ENCODE data around the gene MED31.

Gene MED31

GRCh38 chr17:6651354-6651918, at the start of gene MED31, which contains the start of gene C17orf100:
TSS of gene MED31 (minus strand) at chr17:6651605. CDS start at chr17:6651528, 77 bp downstream.
TSS of gene C17orf100 (plus strand) at chr17:6651762. CDS start at chr17:6651914, 152 bp downstream.
- peak within 1 kb of the TSS; percentile 74 for H3K27ac ChIP-seq
- no peak for TF ChIP-seq ZFX (IDR thresholded peaks at IDR 0.05)
- TF ChIP-seq, protein P1, sequence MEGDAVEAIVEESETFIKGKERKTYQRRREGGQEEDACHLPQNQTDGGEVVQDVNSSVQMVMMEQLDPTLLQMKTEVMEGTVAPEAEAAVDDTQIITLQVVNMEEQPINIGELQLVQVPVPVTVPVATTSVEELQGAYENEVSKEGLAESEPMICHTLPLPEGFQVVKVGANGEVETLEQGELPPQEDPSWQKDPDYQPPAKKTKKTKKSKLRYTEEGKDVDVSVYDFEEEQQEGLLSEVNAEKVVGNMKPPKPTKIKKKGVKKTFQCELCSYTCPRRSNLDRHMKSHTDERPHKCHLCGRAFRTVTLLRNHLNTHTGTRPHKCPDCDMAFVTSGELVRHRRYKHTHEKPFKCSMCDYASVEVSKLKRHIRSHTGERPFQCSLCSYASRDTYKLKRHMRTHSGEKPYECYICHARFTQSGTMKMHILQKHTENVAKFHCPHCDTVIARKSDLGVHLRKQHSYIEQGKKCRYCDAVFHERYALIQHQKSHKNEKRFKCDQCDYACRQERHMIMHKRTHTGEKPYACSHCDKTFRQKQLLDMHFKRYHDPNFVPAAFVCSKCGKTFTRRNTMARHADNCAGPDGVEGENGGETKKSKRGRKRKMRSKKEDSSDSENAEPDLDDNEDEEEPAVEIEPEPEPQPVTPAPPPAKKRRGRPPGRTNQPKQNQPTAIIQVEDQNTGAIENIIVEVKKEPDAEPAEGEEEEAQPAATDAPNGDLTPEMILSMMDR (conservative IDR thresholded peaks at IDR 0.05), result no peak

GRCh38 chr17:6700948-6701307, 49.5 kb upstream of the MED31 start:
- H3K27ac ChIP-seq, result no peak overlapping the region
- TF ChIP-seq, protein P1 (conservative IDR thresholded peaks at IDR 0.05), result no peak
- no peak for TF ChIP-seq ZFX (IDR thresholded peaks at IDR 0.05)

GRCh38 chr17:6699997-6700947, 48.9 kb upstream of the MED31 start:
- no peak for TF ChIP-seq ZFX (IDR thresholded peaks at IDR 0.05)
- TF ChIP-seq, protein P1 (conservative IDR thresholded peaks at IDR 0.05), result no peak
- H3K27ac ChIP-seq, result no peak overlapping the region; the same call in 1 of the 2 replicates

- TF ChIP-seq ZFX (IDR thresholded peaks at IDR 0.05), result no peak
- TF ChIP-seq, protein P1 (conservative IDR thresholded peaks at IDR 0.05), result no peak
- no peak overlapping the region for H3K27ac ChIP-seq
These were observed 46.6 kb upstream of the MED31 start for GRCh38 chr17:6698004-6698403.

DNA sequence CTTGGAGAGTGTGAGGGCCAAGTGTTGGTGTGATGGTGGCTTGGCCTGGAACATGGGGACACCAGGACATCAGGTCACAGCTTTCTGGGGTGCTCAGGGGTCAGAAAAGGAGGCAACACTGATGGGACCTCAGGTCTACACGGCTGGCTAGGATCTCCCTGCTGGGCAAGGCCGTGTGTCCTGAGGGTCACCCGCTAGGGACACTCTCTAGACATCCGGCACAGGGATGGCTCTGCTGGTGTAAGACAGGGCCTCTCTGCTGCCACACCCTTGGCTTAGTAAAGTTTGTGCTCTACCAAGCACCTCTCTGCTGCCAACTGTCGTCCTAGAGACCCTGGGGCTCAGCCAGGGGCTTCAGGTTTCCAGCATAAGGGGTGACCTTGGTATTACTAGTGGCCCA, 45.5 kb upstream of the MED31 start:
- H3K27ac ChIP-seq, result no peak overlapping the region
- no peak for TF ChIP-seq ZFX (IDR thresholded peaks at IDR 0.05)
- TF ChIP-seq, protein P1 (conservative IDR thresholded peaks at IDR 0.05), result no peak

DNA sequence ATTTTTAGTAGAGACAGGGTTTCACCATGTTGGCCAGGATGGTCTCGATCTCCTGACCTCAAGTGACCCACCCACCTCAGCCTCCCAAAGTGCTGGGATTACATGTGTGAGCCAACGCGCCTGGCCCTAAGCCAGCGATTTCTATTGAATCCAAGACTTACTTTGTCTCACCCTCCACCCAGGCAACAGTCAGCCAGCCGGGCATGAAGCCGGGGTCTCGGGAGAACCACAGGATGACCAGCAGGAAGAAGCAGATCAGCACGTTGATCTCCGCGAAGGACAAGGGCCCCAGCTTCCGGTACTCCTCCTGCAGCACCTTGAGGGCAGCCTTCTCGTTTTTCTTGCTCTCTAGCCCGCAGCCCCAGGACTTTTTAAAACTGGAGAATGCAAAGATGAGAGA, 44.2 kb upstream of the MED31 start:
- H3K27ac ChIP-seq, result no peak overlapping the region

More for the DNA sequence above, 44.2 kb upstream of the MED31 start:
- TF ChIP-seq ZFX (IDR thresholded peaks at IDR 0.05), result no peak
- TF ChIP-seq, protein P1 (conservative IDR thresholded peaks at IDR 0.05), result no peak
